ENCODE results near the gene SNRNP27. TPM values are rescaled to one million over a fixed set of nuclear protein-coding genes. Genes with fewer than 3 reads are reported as not detected.

Gene SNRNP27
- total and polyA plus RNA-seq, 9 of the 15 experiments (the other 6 are each of a cell fraction or from before 2014, with no cell fraction given) = 29.2 to 102 (median 65.7) TPM

DNA sequence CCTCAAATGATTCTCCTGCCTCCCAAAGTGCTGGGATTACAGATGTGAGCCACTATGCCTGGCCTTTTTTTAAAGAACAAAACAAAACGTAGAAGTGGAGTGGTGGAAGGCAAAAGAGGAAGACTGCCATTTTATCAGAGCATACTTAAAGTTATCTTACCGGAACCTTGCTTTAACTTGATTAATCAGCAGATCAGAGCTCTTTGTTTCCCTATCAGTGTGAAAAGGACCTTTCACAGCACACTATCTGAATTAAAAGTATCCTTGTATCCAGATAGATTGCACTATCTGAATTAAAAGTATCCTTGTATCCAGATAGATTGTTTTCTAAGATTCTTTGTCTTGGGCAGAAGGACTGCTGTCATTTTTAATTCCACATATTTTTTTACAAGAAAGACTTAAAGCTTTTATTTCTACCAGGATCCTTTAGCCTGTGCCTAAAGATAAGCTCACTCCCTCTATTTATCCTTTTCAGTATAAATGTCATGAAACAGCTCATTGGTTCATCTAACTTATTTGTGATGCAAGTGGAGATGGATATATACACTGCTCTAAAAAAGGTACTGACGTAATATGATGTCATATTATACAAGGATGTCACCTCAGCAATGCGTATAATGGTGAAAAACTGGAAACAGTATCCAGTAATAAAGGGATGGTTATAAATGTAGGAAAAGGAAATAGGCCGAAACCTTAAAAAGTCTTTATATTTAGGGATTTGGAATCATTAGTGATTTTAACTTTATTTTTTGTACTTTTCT, 46.5 kb upstream of the SNRNP27 start (continued):
- TF ChIP-seq, protein P1, sequence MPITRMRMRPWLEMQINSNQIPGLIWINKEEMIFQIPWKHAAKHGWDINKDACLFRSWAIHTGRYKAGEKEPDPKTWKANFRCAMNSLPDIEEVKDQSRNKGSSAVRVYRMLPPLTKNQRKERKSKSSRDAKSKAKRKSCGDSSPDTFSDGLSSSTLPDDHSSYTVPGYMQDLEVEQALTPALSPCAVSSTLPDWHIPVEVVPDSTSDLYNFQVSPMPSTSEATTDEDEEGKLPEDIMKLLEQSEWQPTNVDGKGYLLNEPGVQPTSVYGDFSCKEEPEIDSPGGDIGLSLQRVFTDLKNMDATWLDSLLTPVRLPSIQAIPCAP (CRISPR knock-in tag; IDR thresholded peaks at IDR 0.05; ENCODE audit: borderline replicate concordance) = no peak
- TF ChIP-seq ZNF232 (CRISPR knock-in tag; IDR thresholded peaks at IDR 0.05) (no peak), ZNF512 (tag; IDR thresholded peaks at IDR 0.05) (no peak), NFIX (CRISPR knock-in tag; IDR thresholded peaks at IDR 0.05; ENCODE audit: low read depth) (no peak), CBFA2T3 (IDR thresholded peaks at IDR 0.05) (peak; percentile 39; the same call in 1 of the 2 replicates), ZBTB7A (IDR thresholded peaks at IDR 0.05; ENCODE audit: borderline replicate concordance, control insufficient read depth, low read depth, low read length) (no peak), KLF1 (tag; IDR thresholded peaks at IDR 0.05) (no peak), SPI1 (IDR thresholded peaks at IDR 0.05; ENCODE audit: borderline replicate concordance, low read depth, low read length) (peak; percentile 52; the same call in 1 of the 2 replicates), PHTF2 (CRISPR knock-in tag; IDR thresholded peaks at IDR 0.05) (no peak), ZNF696 (CRISPR knock-in tag; conservative IDR thresholded peaks at IDR 0.05) (no peak), ARID3A (IDR thresholded peaks at IDR 0.05; ENCODE audit: borderline replicate concordance, low read depth, low read length) (no peak), RBM34 (IDR thresholded peaks at IDR 0.05; ENCODE audit: borderline replicate concordance, insufficient read depth, low read length) (no peak), ZNF23 (CRISPR knock-in tag; IDR thresholded peaks at IDR 0.05) (no peak), NCOA2 (IDR thresholded peaks at IDR 0.05; ENCODE audit: partially characterized antibody in 2 of 2) (no peak), CREB3 (tag; conservative IDR thresholded peaks at IDR 0.05; ENCODE audit: low read depth) (no peak), RB1 (IDR thresholded peaks at IDR 0.05; ENCODE audit: low read depth) (no peak), ZNF436 (CRISPR knock-in tag; IDR thresholded peaks at IDR 0.05) (no peak)
- TF ChIP-seq, protein P2, sequence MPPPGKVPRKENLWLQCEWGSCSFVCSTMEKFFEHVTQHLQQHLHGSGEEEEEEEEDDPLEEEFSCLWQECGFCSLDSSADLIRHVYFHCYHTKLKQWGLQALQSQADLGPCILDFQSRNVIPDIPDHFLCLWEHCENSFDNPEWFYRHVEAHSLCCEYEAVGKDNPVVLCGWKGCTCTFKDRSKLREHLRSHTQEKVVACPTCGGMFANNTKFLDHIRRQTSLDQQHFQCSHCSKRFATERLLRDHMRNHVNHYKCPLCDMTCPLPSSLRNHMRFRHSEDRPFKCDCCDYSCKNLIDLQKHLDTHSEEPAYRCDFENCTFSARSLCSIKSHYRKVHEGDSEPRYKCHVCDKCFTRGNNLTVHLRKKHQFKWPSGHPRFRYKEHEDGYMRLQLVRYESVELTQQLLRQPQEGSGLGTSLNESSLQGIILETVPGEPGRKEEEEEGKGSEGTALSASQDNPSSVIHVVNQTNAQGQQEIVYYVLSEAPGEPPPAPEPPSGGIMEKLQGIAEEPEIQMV (tag; conservative IDR thresholded peaks at IDR 0.05; ENCODE audit: low read depth) = no peak
